Gastrocnemius medialis (tissue), 4 donors: ENCODE results near the gene HNRNPD.

Source experiments
- POLR2A ChIP-seq, 2 donors: fragments of 450-650 bp; IDR thresholded peaks; one replicate each; pipeline ENCODE4 v1.6.1; 2017; ENCODE audit warnings: antibody characterized with exemption in 2 of 2, mild to moderate bottlenecking in 2 of 2, moderate library complexity in 2 of 2
- TF ChIP-seq, protein P1 (sequence below), 5 experiments: fragments of 450-650 bp in 3 of 5; fragments of 200-600 bp in 2 of 5; sonication (generic) in 2 of 5; IDR thresholded peaks in 4 of 5; conservative IDR thresholded peaks in 1 of 5; 1 replicate in 4 of 5; 2 replicates in 1 of 5; pipeline ENCODE4 v1.5.1; 2016 to 2019; ENCODE audit warnings: antibody characterized with exemption in 5 of 5, mild to moderate bottlenecking in 3 of 5, moderate library complexity in 3 of 5

DNA sequence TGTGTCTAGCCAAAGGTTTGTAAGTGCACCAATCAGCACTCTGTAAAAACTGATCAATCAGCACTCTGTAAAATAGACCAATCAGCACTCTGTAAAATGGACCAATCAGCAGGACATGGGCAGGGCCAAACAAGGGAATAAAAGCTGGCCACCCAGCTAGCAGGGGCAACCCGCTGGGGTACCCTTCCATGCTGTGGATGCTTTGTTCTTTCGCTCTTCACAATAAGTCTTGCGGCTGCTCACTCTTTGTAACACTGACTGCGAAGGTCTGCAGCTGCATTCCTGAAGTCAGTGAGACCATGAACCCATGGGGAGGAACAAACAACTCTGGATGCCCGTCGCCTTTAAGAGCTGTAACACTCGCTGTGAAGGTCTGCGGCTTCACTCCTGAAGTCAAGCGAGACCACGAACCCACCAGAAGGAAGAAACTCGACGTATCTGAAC is 42.2 kb upstream of the HNRNPD start:
- no peak for TF ChIP-seq POLR2A (IDR thresholded peaks at IDR 0.05)
- TF ChIP-seq, protein P1, sequence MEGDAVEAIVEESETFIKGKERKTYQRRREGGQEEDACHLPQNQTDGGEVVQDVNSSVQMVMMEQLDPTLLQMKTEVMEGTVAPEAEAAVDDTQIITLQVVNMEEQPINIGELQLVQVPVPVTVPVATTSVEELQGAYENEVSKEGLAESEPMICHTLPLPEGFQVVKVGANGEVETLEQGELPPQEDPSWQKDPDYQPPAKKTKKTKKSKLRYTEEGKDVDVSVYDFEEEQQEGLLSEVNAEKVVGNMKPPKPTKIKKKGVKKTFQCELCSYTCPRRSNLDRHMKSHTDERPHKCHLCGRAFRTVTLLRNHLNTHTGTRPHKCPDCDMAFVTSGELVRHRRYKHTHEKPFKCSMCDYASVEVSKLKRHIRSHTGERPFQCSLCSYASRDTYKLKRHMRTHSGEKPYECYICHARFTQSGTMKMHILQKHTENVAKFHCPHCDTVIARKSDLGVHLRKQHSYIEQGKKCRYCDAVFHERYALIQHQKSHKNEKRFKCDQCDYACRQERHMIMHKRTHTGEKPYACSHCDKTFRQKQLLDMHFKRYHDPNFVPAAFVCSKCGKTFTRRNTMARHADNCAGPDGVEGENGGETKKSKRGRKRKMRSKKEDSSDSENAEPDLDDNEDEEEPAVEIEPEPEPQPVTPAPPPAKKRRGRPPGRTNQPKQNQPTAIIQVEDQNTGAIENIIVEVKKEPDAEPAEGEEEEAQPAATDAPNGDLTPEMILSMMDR (IDR thresholded peaks at IDR 0.05 in 4 of 5, conservative IDR thresholded peaks at IDR 0.05 in 1 of 5): no peak
